ENCODE results near the gene PDIA6.
"Not testable (repeated sequence)": the region's sequence is repeated elsewhere in the genome, so short reads cannot be mapped to it uniquely, and the experiment has no call there.

The PDIA6 gene

DNA sequence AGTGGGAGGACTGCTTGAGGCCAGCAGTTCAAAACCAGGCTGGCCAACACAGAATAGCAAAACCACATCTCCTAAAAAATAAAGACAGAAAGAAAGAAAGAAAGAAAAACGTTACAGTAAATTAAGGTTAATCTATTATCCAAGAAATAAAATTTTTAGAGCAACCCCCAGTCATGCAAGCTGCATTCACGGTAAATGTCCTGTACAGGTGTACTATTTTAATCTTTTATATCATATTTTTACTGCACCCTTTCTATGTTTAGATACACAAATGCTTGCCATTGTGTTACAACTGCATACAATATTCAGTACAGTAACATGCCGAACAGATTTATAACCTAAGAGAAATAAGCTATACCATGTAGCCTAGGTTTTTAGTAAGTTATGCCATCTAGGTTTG, 6.0 kb downstream of the PDIA6 start:
- DNase-seq = no peak

GRCh38 chr2:10805990-10806389, 6.6 kb downstream of the PDIA6 start:
- not testable (repeated sequence) for DNase-seq

- DNase-seq = no peak
Measured at GRCh38 chr2:10802657-10803056, 9.9 kb downstream of the PDIA6 start.

DNA sequence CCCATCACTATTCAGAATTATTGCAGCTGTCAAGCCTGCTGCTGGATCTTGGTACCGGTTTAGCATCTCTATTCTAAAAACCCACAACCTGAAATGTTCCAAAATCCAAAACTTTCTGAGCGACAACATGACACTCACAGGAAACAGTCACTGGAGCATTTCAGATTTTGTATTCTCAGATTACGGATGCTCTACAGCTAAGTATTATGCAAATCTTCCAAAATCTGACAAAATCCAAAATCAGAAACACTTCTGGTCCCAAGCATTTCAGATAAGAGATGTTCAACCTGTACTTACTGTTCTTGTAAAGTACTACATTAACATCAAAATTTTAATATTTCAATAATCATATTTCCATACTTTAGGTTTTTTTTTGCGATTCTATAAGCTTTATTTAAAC, 12.4 kb downstream of the PDIA6 start:
- DNase-seq = no peak

DNA sequence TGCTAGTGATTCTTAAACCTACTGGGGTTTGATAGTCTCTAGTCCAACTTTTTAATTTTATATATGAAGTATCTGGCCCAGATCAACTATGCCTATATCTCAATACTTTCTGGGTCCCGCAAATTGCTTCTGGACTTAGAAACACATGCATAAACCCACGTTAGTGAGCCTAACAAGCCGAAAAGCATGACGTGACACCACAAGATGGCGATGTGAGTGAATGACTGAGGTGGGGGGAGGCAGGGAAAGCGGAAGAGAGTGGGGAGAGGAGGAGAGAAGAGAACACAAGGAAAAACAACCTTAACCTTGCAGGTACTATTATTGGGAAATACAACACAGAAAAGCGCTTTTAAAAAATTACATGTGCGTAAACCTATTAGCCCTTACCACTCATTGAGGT, 13.8 kb downstream of the PDIA6 start:
- DNase-seq = no peak

GRCh38 chr2:10796703-10797102, 15.9 kb downstream of the PDIA6 start:
- no peak for DNase-seq

- no peak for DNase-seq
Measured at GRCh38 chr2:10795508-10796046, 17.0 kb downstream of the PDIA6 start.

- no peak for DNase-seq
Measured at GRCh38 chr2:10794876-10795275, 17.7 kb downstream of the PDIA6 start.

- DNase-seq = no peak
Measured at GRCh38 chr2:10793816-10794215, 18.8 kb downstream of the PDIA6 start.

- DNase-seq = no peak
Measured at GRCh38 chr2:10792660-10793400, 19.8 kb downstream of the PDIA6 start.

DNA sequence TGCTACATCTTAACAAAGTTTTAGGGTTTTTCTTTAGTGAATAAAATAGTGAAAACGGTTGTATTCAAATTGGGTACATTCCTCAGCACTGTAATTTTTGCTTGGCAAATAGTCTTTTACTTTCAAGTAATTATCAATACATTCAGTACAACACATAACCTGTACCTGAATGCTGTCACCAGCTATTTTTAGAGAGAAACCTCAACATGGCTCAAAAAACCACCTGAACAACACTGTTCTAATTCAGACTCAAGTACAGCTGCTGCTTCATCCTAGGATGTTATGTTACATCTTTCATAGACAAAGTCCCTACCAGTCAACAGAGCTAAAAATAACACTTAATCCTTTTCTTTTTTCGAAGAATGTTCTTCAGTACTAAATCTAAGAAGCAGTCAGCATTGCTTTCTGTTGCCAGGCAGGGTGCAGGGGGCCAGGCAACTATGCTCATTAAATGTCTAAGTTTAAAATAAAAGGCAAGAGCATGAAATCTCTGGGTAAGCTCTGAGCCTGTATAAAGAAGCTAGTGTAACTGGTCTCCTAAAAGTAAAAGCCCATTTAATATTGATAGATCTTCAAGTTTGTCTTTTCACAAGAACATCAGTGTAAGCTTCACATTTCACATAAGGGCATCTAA, 20.5 kb downstream of the PDIA6 start:
- no peak for DNase-seq

GRCh38 chr2:10790228-10790973, 22.2 kb downstream of the PDIA6 start:
- no peak for DNase-seq

DNA sequence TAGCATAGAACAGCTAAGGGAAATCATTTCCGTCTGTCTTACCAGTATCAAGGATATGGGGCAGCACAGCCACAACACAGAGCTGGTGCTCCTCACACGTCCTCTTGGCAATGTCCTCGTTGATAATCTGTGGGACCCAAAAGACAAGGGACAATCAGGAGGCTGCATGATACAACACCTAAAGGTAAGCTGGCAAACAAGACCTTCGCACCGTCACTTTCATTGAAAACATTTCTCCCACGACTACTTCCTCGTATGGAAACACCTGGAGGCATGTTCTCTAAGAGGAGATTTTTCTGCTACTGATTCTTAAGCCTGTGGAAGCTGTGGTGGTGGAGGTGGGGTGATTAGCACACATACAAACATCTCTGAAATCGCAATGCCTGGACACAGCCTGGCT, 23.7 kb downstream of the PDIA6 start:
- DNase-seq = no peak

GRCh38 chr2:10787176-10787968, 25.2 kb downstream of the PDIA6 start:
- no peak for DNase-seq

- no peak for DNase-seq
Measured at GRCh38 chr2:10786240-10786982, 26.2 kb downstream of the PDIA6 start.

DNA sequence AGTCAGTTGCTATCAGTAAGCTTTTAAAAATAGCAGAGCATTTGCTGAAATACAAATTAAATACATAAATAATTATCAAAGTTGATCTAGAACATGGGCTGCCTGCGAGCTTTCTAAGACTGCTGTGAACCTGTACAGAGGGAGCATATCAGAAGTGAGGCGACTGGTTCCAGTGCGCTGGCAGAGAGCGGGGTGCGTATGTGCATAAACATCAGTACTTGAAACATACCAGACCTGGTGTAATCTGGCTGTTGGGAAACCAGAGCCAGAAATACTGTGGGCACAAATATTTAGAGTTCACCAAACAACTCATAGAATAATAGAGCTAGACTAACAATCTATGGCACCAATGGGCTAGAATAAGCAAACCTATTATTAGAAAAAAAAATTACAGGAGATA, 27.3 kb downstream of the PDIA6 start:
- no peak for DNase-seq

- no peak for DNase-seq
Measured at GRCh38 chr2:10784719-10785118, 27.9 kb downstream of the PDIA6 start.

GRCh38 chr2:10783421-10783820, 29.2 kb downstream of the PDIA6 start:
- no peak for DNase-seq

DNA sequence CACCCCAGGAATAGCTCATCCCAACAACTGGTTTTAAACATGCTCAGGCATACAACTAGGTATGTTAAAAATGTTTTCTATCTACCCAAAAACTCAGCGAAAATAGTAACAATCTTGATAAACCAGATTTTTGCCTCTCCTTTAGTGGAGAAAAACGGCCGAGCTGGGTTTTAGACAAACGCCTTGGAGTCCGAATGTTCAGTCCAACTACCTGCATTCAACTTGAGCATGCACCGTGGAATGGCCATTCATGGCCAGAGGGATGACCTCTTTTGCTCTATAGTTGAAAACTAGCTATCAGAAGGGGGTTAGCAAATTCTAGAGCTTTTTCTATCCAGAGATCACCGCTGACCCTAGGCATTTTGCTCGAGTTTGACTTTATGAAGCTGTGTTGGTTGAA, 30.8 kb downstream of the PDIA6 start:
- no peak for DNase-seq

DNA sequence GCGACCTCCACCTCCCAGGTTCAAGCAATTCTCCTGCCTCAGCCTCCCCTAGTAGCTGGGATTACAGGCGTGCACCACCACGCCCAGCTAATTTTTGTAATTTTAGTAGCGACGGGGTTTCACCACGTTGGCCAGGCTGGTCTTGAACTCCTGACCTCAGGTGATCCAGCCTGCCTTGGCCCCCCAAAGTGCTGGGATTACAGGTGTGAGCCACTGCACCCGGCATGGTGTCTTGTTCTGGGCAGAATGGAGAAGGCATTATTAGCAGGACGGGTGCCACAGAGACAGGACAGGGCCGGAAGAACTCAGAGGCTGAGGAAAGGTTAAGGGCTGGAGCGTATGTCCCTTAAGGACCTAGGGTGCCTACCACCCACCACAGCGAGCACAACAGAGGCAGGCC, 31.8 kb downstream of the PDIA6 start:
- DNase-seq = not testable (repeated sequence)

DNA sequence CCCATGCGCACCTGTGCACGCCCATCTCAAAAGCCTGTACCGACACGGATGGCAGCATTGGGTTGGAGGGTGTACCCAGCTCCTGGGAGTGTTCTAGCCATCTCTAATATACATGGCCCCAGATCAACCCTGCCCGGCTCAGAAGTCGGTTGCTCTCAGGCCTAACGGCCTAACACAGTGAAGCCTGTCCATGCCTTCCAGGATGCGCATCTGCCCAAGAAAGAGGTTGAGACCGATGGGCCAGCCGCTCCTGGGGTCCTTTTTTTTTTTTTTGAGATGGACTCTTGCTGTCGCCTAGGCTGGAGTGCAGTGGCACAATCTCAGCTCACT, 32.1 kb downstream of the PDIA6 start:
- no peak for DNase-seq

GRCh38 chr2:10779776-10780490, 32.7 kb downstream of the PDIA6 start:
- DNase-seq = no peak
